Gastrocnemius medialis (tissue), 4 donors: ENCODE data around the gene BMP7. TPM values are rescaled to one million over a fixed set of nuclear protein-coding genes. Genes with fewer than 3 reads are reported as not detected.

Experiments
- ATAC-seq, 2 donors: fragments of 150-250 bp; one replicate each; pipeline ENCODE4 v1.9.1; 2016
- DNase-seq, 2 donors: peaks; one replicate each; pipeline ENCODE4 v3.0.0-alpha.2; 2019
- H3K27ac ChIP-seq, 4 donors: fragments of 200-600 bp; sonication (generic); 1 replicate in 1 of 4; 2 replicates in 3 of 4; pipeline ENCODE4 v1.5.1; 2016 to 2018; ENCODE audit warnings: mild to moderate bottlenecking in 2 of 4, moderate library complexity in 1 of 4
- H3K27me3 ChIP-seq, 3 donors: fragments of 200-600 bp; sonication (generic) in 2 of 3; 1 replicate in 1 of 3; 2 replicates in 2 of 3; pipeline versions ENCODE4 v1.5.1 to v1.6.0; 2016 to 2019; ENCODE audit warnings: mild to moderate bottlenecking in 1 of 3, moderate library complexity in 1 of 3
- H3K36me3 ChIP-seq, 2 donors: fragments of 200-600 bp; sonication (generic) in 1 of 2; one replicate each; pipeline ENCODE4 v1.5.1; 2017 to 2018
- H3K4me1 ChIP-seq, 2 donors: fragments of 200-600 bp; sonication (generic) in 1 of 2; one replicate each; pipeline ENCODE4 v1.5.1; 2016 to 2017; ENCODE audit warnings: mild to moderate bottlenecking in 2 of 2
- H3K4me3 ChIP-seq, 4 donors: fragments of 200-600 bp; sonication (generic) in 3 of 4; 1 replicate in 1 of 4; 2 replicates in 3 of 4; pipeline ENCODE4 v1.5.1; 2016 to 2019; ENCODE audit warnings: mild to moderate bottlenecking in 2 of 4
- H3K9me3 ChIP-seq, 3 donors: fragments of 200-600 bp; sonication (generic) in 2 of 3; 1 replicate in 1 of 3; 2 replicates in 2 of 3; pipeline ENCODE4 v1.5.1; 2016 to 2019
- POLR2A ChIP-seq, 2 donors: fragments of 450-650 bp; IDR thresholded peaks; one replicate each; pipeline ENCODE4 v1.6.1; 2017; ENCODE audit warnings: antibody characterized with exemption in 2 of 2, mild to moderate bottlenecking in 2 of 2, moderate library complexity in 2 of 2
- in situ Hi-C, 4 donors: fragments of 200-750 bp; cut with MboI; loops; one replicate each; pipeline versions ENCODE4 v1.15.0 to v1.8.0; 2017; ENCODE audit warnings: low sequenced_read_pairs in 4 of 4
- intact Hi-C: fragments of 100-400 bp; cut with DNase I; formaldehyde crosslinking; loops from one replicate; pipeline ENCODE4 v1.15.1; 2023; ENCODE audit warnings: low total_unique reads
- total RNA-seq, 4 donors: library from RNA; depleted of rRNA; stranded (reverse); fragments of >200 nt; gene quantifications; one replicate each; pipeline versions ENCODE4 v1.1.0 to v1.2.3, GENCODE V29; 2016
- TF ChIP-seq, protein P1 (sequence below), 5 experiments: fragments of 450-650 bp in 3 of 5; fragments of 200-600 bp in 2 of 5; sonication (generic) in 2 of 5; IDR thresholded peaks in 4 of 5; conservative IDR thresholded peaks in 1 of 5; 1 replicate in 4 of 5; 2 replicates in 1 of 5; pipeline ENCODE4 v1.5.1; 2016 to 2019; ENCODE audit warnings: antibody characterized with exemption in 5 of 5, mild to moderate bottlenecking in 3 of 5, moderate library complexity in 3 of 5

Gene BMP7
- total RNA-seq, 4 donors from 2014 or later, result 0.52 TPM; not detected in 3

DNA sequence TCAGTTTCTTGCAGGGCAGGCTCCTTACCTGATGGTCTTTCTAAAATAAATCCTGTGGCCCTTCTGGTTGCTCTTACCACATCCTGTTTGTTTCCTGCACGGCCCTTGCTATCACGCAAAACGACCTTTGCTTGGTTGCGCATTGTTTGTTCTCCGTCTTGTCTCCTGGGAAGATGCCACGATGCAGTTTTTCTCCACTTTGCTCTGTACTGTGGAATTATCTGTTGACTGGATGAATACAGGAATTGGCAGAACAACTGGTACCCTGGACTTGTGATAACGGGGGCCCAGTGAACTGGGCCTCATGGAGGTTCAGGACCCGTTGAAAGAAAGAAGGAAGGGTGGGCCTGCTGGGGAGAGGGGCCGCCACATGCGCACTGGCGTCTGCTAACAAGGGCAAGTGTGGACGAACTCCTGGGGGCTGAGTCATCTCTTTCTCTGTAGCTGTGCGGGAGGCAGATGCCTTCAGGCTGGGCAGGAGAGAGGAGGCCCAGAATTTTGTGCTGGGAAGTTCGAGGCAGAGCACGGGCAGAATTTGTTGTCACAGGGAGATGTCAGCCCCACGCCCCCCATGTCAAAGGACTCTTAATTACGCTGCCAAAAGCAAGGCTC lies 139.9 kb downstream of the BMP7 start:
- no peaks in the 10 kb centered on the region for H3K9me3 ChIP-seq
- intact Hi-C loops (no loop called here), in situ Hi-C loops (no loop called here)
- H3K27ac ChIP-seq, result no peak overlapping the region
- H3K36me3 ChIP-seq, result no peaks in the 10 kb centered on the region
- DNase-seq (no peak), ATAC-seq (no peak)
- no peaks in the 10 kb centered on the region for H3K27me3 ChIP-seq
- no peak overlapping the region for H3K4me3 ChIP-seq
- H3K4me1 ChIP-seq, result no peaks in the 10 kb centered on the region
- TF ChIP-seq, protein P1, sequence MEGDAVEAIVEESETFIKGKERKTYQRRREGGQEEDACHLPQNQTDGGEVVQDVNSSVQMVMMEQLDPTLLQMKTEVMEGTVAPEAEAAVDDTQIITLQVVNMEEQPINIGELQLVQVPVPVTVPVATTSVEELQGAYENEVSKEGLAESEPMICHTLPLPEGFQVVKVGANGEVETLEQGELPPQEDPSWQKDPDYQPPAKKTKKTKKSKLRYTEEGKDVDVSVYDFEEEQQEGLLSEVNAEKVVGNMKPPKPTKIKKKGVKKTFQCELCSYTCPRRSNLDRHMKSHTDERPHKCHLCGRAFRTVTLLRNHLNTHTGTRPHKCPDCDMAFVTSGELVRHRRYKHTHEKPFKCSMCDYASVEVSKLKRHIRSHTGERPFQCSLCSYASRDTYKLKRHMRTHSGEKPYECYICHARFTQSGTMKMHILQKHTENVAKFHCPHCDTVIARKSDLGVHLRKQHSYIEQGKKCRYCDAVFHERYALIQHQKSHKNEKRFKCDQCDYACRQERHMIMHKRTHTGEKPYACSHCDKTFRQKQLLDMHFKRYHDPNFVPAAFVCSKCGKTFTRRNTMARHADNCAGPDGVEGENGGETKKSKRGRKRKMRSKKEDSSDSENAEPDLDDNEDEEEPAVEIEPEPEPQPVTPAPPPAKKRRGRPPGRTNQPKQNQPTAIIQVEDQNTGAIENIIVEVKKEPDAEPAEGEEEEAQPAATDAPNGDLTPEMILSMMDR (IDR thresholded peaks at IDR 0.05 in 4 of 5, conservative IDR thresholded peaks at IDR 0.05 in 1 of 5), result no peak
- no peak for TF ChIP-seq POLR2A (IDR thresholded peaks at IDR 0.05)

DNA sequence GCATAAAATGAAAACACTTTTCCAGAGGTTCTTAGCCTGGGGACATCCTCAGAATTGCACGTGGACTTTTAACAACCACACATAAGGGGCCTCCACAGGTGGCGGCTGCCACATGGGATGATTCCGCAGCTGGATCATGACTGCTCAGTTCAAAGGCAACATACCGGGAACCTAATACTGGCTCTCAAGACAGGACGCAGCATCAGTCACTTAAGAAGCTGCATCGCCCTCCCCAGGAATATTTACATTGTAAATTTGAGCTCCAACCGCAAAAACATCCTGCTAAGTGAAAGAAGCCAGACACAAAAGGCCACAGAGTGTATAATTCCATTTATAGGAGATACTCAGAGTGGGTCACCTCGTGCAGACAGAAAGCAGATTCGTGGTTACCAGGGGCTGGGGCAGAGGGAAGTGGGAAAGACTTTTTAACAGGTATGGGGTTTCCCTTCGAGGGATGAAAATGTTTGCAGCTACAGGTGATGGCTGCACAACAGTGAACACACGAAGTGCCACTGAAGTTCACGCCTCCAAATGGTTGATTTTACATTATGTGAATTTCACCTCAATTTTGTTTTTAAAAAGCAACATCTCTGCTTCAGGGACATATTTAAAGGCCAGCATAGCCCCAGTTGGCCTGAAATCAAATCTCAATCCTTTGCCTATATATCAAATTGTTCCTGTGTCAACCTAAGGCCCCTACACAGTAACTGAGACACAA lies 141.5 kb downstream of the BMP7 start:
- TF ChIP-seq, protein P1 (IDR thresholded peaks at IDR 0.05 in 4 of 5, conservative IDR thresholded peaks at IDR 0.05 in 1 of 5), result no peak
- TF ChIP-seq POLR2A (IDR thresholded peaks at IDR 0.05), result no peak
- Histone ChIP-seq H3K9me3 (no peaks in the 10 kb centered on the region), H3K27me3 (no peaks in the 10 kb centered on the region), H3K4me3 (no peak overlapping the region), H3K27ac (no peak overlapping the region), H3K36me3 (no peaks in the 10 kb centered on the region), H3K4me1 (no peaks in the 10 kb centered on the region)
- in situ Hi-C loops (no loop called here), intact Hi-C loops (no loop called here)
- DNase-seq (no peak), ATAC-seq (no peak)

DNA sequence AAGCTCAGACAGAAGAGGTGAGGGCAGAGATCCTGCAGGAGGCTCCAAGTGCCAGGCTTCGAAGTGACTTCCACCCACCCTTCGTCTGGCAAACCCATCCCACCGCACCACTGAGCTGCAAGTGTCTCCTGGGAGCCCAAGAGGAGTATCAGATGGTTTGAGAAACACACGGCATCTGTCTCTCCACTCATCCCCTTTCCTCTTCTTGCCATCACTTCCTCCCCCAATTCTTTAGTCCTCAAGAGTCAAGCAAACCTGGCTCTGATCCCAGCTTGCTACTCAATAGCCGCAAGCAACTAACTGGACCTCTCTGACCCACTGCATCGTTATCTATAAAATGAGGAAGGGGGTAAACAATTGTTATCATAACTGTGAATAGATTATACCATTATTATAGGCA lies 142.1 kb downstream of the BMP7 start:
- in situ Hi-C loops (no loop called here), intact Hi-C loops (no loop called here)
- TF ChIP-seq POLR2A (IDR thresholded peaks at IDR 0.05), result no peak
- H3K4me1 ChIP-seq, result no peaks in the 10 kb centered on the region
- no peaks in the 10 kb centered on the region for H3K9me3 ChIP-seq
- H3K4me3 ChIP-seq, result no peak overlapping the region
- DNase-seq, result no peak
- no peak overlapping the region for H3K27ac ChIP-seq
- H3K27me3 ChIP-seq, result no peaks in the 10 kb centered on the region
- ATAC-seq, result no peak
- no peaks in the 10 kb centered on the region for H3K36me3 ChIP-seq

DNA sequence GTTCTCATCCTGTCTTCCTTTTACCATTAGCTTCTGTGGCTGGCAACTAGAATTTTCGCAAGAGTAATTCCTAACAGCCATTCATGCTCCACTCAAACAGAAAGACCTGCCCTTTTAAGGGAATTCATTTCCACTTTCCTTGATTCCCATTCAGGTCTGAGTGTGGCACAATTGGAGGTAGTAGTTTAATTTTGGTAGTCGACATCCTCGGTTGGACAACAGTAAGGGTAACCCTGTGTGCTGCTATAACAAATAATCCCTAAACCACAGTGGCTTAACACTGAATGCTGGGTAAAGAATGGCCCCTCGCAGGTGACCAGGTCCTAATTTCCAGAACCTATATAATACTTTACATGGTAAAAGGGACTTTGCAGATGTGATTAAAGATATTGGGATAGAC lies 142.9 kb downstream of the BMP7 start:
- H3K9me3 ChIP-seq, result no peaks in the 10 kb centered on the region
- no peak for DNase-seq
- no peaks in the 10 kb centered on the region for H3K27me3 ChIP-seq
- no peak overlapping the region for H3K27ac ChIP-seq
- no peaks in the 10 kb centered on the region for H3K4me1 ChIP-seq
- no peak for ATAC-seq
- H3K36me3 ChIP-seq, result no peaks in the 10 kb centered on the region
- in situ Hi-C loops, result no loop called here
- TF ChIP-seq, protein P1 (IDR thresholded peaks at IDR 0.05 in 4 of 5, conservative IDR thresholded peaks at IDR 0.05 in 1 of 5), result no peak
- intact Hi-C loops, result no loop called here
- no peak overlapping the region for H3K4me3 ChIP-seq

DNA sequence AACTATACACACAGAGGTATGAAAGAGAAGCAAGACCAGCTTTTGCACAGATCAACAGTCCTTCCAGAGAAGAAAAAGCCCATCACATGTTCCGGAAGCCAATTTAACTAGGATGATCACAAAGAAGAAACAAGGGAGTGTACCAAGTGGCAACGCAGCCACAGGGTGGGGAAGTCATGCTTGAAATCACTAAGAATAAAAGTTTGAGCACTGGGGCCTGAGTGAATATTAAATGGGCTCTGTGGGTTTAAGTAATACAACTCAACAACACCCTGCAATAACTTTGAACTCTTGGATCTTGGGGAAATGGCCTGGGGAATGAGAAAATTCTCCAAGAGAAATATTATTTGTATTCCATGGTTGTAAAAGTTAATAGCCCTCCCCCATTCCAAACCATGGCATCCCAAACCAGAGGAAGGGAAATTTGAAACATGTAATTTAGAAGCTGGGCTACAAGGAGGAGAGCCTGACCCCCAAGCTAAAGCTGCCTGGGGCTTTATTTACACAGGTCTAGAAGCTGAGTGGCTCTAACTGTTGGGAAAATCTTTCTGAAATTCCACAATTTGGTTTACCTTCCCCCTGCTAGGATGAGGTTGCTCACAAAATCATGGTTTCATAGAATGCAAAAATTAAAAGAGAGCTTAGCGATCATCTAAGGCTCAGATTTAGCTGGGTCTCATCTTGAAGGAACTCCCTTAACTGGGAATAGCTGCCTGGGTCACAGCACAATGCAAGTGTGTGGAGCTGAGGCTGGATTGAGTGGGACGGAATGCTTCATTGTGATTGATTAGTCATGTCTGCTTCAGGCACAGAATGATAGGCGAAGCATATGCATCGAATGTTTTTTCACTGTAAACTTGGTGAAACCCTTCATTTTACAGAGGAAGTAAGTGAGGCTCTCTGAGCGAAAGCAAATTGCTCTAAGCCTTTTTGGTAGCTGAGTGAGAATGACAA lies 143.6 kb downstream of the BMP7 start:
- Histone ChIP-seq H3K36me3 (no peaks in the 10 kb centered on the region), H3K9me3 (no peaks in the 10 kb centered on the region), H3K4me1 (no peaks in the 10 kb centered on the region), H3K27me3 (no peaks in the 10 kb centered on the region), H3K4me3 (no peak overlapping the region), H3K27ac (no peak overlapping the region)
- DNase-seq (no peak), ATAC-seq (no peak)
- intact Hi-C loops (no loop called here), in situ Hi-C loops (no loop called here)
- no peak for TF ChIP-seq POLR2A (IDR thresholded peaks at IDR 0.05)
- TF ChIP-seq, protein P1 (IDR thresholded peaks at IDR 0.05 in 4 of 5, conservative IDR thresholded peaks at IDR 0.05 in 1 of 5), result no peak
